Neural progenitor cell (in vitro differentiated cells): ENCODE measurements around the gene RGMA. TPM values are rescaled to one million over a fixed set of nuclear protein-coding genes. Genes with fewer than 3 reads are reported as not detected.
A peak's percentile ranks its signal among the peaks of the same experiment; 100 is the strongest.
"Not testable (repeated sequence)": the region's sequence is repeated elsewhere in the genome, so short reads cannot be mapped to it uniquely, and the experiment has no call there.

Experiments
- DNase-seq: peaks from one replicate; pipeline ENCODE4 v3.0.0-alpha.2; 2016; ENCODE audit warnings: low spot score
- H2AFZ ChIP-seq: fragments of 200-600 bp; sonication (generic); replicated peaks from 2 replicates; pipeline ENCODE4 v1.6.1; 2016; ENCODE audit warnings: antibody characterized with exemption
- H3F3A ChIP-seq: fragments of 200-600 bp; sonication (generic); 2 replicates; pipeline ENCODE4 v1.6.1; 2016; ENCODE audit warnings: antibody characterized with exemption, low read depth
- H3K27ac ChIP-seq: fragments of 200-600 bp; sonication (generic); 2 replicates; pipeline ENCODE4 v1.5.1; 2016; ENCODE audit warnings: mild to moderate bottlenecking
- H3K27me3 ChIP-seq: fragments of 200-600 bp; sonication (generic); 2 replicates; pipeline ENCODE4 v1.6.1; 2016; ENCODE audit warnings: mild to moderate bottlenecking, moderate library complexity
- H3K36me3 ChIP-seq: fragments of 200-600 bp; sonication (generic); 2 replicates; pipeline ENCODE4 v1.5.1; 2016
- H3K4me1 ChIP-seq: fragments of 200-600 bp; sonication (generic); 2 replicates; pipeline ENCODE4 v1.6.1; 2016; ENCODE audit warnings: mixed run types
- H3K4me2 ChIP-seq: fragments of 200-600 bp; sonication (generic); 2 replicates; pipeline ENCODE4 v1.6.1; 2016
- H3K4me3 ChIP-seq: fragments of 200-600 bp; sonication (generic); 2 replicates; pipeline ENCODE4 v1.5.1; 2016
- H3K79me2 ChIP-seq: fragments of 200-600 bp; sonication (generic); 2 replicates; pipeline ENCODE4 v1.6.1; 2016; ENCODE audit warnings: low read depth
- H3K9ac ChIP-seq: fragments of 200-600 bp; sonication (generic); 2 replicates; pipeline ENCODE4 v1.6.1; 2016
- H3K9me3 ChIP-seq: fragments of 200-600 bp; sonication (generic); 2 replicates; pipeline ENCODE4 v1.5.1; 2016; ENCODE audit warnings: low read depth
- H4K20me1 ChIP-seq: fragments of 200-600 bp; sonication (generic); 2 replicates; pipeline ENCODE4 v1.6.1; 2016; ENCODE audit warnings: low read depth
- H3K27ac Mint-ChIP-seq: 3 replicates; pipeline ENCODE4 v1.8.0; 2021; ENCODE audit warnings: mixed read lengths
- H3K27me3 Mint-ChIP-seq: 2 replicates; pipeline ENCODE4 v1.8.0; 2022; ENCODE audit warnings: low read depth, mild to moderate bottlenecking, inconsistent platforms, moderate library complexity, mixed read lengths; ENCODE audit not compliant: insufficient read depth
- H3K36me3 Mint-ChIP-seq: 3 replicates; pipeline ENCODE4 v1.8.0; 2021; ENCODE audit warnings: mixed read lengths
- H3K4me1 Mint-ChIP-seq: 3 replicates; pipeline ENCODE4 v1.8.0; 2021; ENCODE audit warnings: mixed read lengths
- H3K4me3 Mint-ChIP-seq: 3 replicates; pipeline ENCODE4 v1.8.0; 2021; ENCODE audit warnings: mild to moderate bottlenecking, moderate library complexity, mixed read lengths
- H3K9me3 Mint-ChIP-seq: 3 replicates; pipeline ENCODE4 v1.8.0; 2020; ENCODE audit warnings: mixed read lengths
- CTCF ChIP-seq: fragments of 200-600 bp; sonication (generic); IDR thresholded peaks from 2 replicates; pipeline ENCODE4 v1.5.1; 2017; ENCODE audit warnings: antibody characterized with exemption, mild to moderate bottlenecking
- EZH2 ChIP-seq: fragments of 200-600 bp; sonication (generic); IDR thresholded peaks from 2 replicates; pipeline ENCODE4 v1.6.1; 2017; ENCODE audit warnings: antibody characterized with exemption, mild to moderate bottlenecking, moderate library complexity
- EZH2phosphoT487 ChIP-seq: fragments of 200-600 bp; sonication (generic); IDR thresholded peaks from 2 replicates; pipeline ENCODE4 v1.6.1; 2017; ENCODE audit warnings: antibody characterized with exemption
- total RNA-seq: library from RNA; depleted of rRNA; stranded (reverse); fragments of >200 nt; gene quantifications from 2 replicates; pipeline ENCODE4 v1.2.3, GENCODE V29; 2015; ENCODE audit warnings: low replicate concordance

RGMA gene
- total RNA-seq, 1 donor from 2014 or later = 41.4 TPM

GRCh38 chr15:93034512-93034911 is 54.5 kb downstream of the RGMA start:
- no peak overlapping the region for H3K9ac ChIP-seq
- Mint-ChIP-seq H3K9me3 (no peaks in the 10 kb centered on the region), H3K4me3 (no peak overlapping the region), H3K4me1 (peaks cover 34% of the 10 kb centered on the region), H3K27ac (no peak overlapping the region), H3K27me3 (peaks cover 5% of the 10 kb centered on the region), H3K36me3 (peaks cover 3% of the 10 kb centered on the region)
- peaks cover 21% of the 10 kb centered on the region for H3F3A ChIP-seq
- H3K27ac ChIP-seq = no peak overlapping the region
- H3K36me3 ChIP-seq = no peaks in the 10 kb centered on the region
- no peaks in the 10 kb centered on the region for H3K9me3 ChIP-seq
- H2AFZ ChIP-seq = no peak overlapping the region
- no peak for DNase-seq
- H3K79me2 ChIP-seq = no peaks in the 10 kb centered on the region
- no peak for TF ChIP-seq EZH2phosphoT487
- H3K4me3 ChIP-seq = no peak overlapping the region
- no peaks in the 10 kb centered on the region for H3K27me3 ChIP-seq
- no peaks in the 10 kb centered on the region for H4K20me1 ChIP-seq
- no peak overlapping the region for H3K4me2 ChIP-seq
- H3K4me1 ChIP-seq = peaks cover 4% of the 10 kb centered on the region

GRCh38 chr15:93033434-93034045 is 55.5 kb downstream of the RGMA start:
- H3K27ac ChIP-seq = no peak overlapping the region
- no peaks in the 10 kb centered on the region for H3K79me2 ChIP-seq
- H3F3A ChIP-seq = peaks cover 31% of the 10 kb centered on the region
- H3K27me3 Mint-ChIP-seq = peaks cover 5% of the 10 kb centered on the region
- H3K4me1 ChIP-seq = peaks cover 12% of the 10 kb centered on the region
- no peak for DNase-seq
- peaks cover 38% of the 10 kb centered on the region for H3K4me1 Mint-ChIP-seq
- H3K36me3 ChIP-seq = no peaks in the 10 kb centered on the region
- no peaks in the 10 kb centered on the region for H4K20me1 ChIP-seq
- no peaks in the 10 kb centered on the region for H3K9me3 Mint-ChIP-seq
- H3K4me3 ChIP-seq = no peak overlapping the region
- TF ChIP-seq EZH2phosphoT487 (no peak), CTCF (no peak), EZH2 (no peak)
- no peaks in the 10 kb centered on the region for H3K36me3 Mint-ChIP-seq
- H3K27me3 ChIP-seq = no peaks in the 10 kb centered on the region
- H3K4me2 ChIP-seq = no peak overlapping the region
- no peak overlapping the region for H3K9ac ChIP-seq
- H3K27ac Mint-ChIP-seq = no peak overlapping the region
- H3K9me3 ChIP-seq = no peaks in the 10 kb centered on the region
- no peak overlapping the region for H3K4me3 Mint-ChIP-seq
- no peak overlapping the region for H2AFZ ChIP-seq

- H3K4me2 ChIP-seq, H3K36me3 ChIP-seq, H3K4me3 Mint-ChIP-seq, H3K27ac ChIP-seq, DNase-seq, H3K9me3 ChIP-seq, H3K27me3 ChIP-seq, H3K4me1 ChIP-seq, H3K27me3 Mint-ChIP-seq, H3K4me3 ChIP-seq, H2AFZ ChIP-seq, H3K9ac ChIP-seq, H3K9me3 Mint-ChIP-seq, H3K79me2 ChIP-seq, H4K20me1 ChIP-seq, H3K36me3 Mint-ChIP-seq: not testable (repeated sequence)
- peaks cover 33% of the 10 kb centered on the region for H3F3A ChIP-seq
- Mint-ChIP-seq H3K4me1 (peaks cover 34% of the 10 kb centered on the region), H3K27ac (peak overlapping the region; percentile 92)
Measured at GRCh38 chr15:93032515-93033206, 56.4 kb downstream of the RGMA start.

GRCh38 chr15:93031557-93032384 is 57.2 kb downstream of the RGMA start:
- H3K4me2 ChIP-seq, H2AFZ ChIP-seq, H3K27ac Mint-ChIP-seq, H3K4me1 ChIP-seq, H3K4me3 ChIP-seq, H3K27me3 ChIP-seq, H3K27ac ChIP-seq, H3K9ac ChIP-seq, H3K36me3 Mint-ChIP-seq, DNase-seq, H3K27me3 Mint-ChIP-seq, H3K36me3 ChIP-seq, H3K4me3 Mint-ChIP-seq, H3K9me3 ChIP-seq, H3K9me3 Mint-ChIP-seq, H3K79me2 ChIP-seq: not testable (repeated sequence)
- Histone ChIP-seq H3F3A (peaks cover 37% of the 10 kb centered on the region), H4K20me1 (peaks cover 14% of the 10 kb centered on the region)
- peaks cover 29% of the 10 kb centered on the region for H3K4me1 Mint-ChIP-seq
